Keratinocyte (primary cell): ENCODE results near the gene ATF6.

Experiments
- EZH2 ChIP-seq: IDR thresholded peaks from one replicate; pipeline ENCODE4 v1.6.1; 2012; ENCODE audit warnings: inconsistent platforms, mild to moderate bottlenecking, low read length, moderate library complexity
- TF ChIP-seq, protein P1 (sequence below), 3 experiments: IDR thresholded peaks in 1 of 3; conservative IDR thresholded peaks in 1 of 3; optimal IDR thresholded peaks in 1 of 3; 2 replicates in 2 of 3; 3 replicates in 1 of 3; pipeline versions ENCODE3 to v1.5.1; 2011; ENCODE audit warnings: low read length in 3 of 3, mild to moderate bottlenecking in 3 of 3, moderate library complexity in 2 of 3, control low read depth in 1 of 3, inconsistent platforms in 1 of 3; ENCODE audit not compliant: insufficient read depth in 2 of 3; ENCODE audit errors: extremely low read depth in 1 of 3

GRCh38 chr1:161839591-161839990 is 73.5 kb downstream of the ATF6 start:
- TF ChIP-seq, protein P1, sequence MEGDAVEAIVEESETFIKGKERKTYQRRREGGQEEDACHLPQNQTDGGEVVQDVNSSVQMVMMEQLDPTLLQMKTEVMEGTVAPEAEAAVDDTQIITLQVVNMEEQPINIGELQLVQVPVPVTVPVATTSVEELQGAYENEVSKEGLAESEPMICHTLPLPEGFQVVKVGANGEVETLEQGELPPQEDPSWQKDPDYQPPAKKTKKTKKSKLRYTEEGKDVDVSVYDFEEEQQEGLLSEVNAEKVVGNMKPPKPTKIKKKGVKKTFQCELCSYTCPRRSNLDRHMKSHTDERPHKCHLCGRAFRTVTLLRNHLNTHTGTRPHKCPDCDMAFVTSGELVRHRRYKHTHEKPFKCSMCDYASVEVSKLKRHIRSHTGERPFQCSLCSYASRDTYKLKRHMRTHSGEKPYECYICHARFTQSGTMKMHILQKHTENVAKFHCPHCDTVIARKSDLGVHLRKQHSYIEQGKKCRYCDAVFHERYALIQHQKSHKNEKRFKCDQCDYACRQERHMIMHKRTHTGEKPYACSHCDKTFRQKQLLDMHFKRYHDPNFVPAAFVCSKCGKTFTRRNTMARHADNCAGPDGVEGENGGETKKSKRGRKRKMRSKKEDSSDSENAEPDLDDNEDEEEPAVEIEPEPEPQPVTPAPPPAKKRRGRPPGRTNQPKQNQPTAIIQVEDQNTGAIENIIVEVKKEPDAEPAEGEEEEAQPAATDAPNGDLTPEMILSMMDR (optimal IDR thresholded peaks at IDR 0.05 in 1 of 3, IDR thresholded peaks at IDR 0.05 in 1 of 3, conservative IDR thresholded peaks at IDR 0.05 in 1 of 3; ENCODE audit: extremely low read depth in 1 of 3, insufficient read depth in 2 of 3, low read length in 3 of 3), result no peak
- no peak for TF ChIP-seq EZH2
